Measurements from ENCODE around the gene ZG16.

GRCh38 chr16:29729116-29729521 lies 48.9 kb upstream of the ZG16 start:
- TF ChIP-seq YY1 (IDR thresholded peaks at IDR 0.05; ENCODE audit: insufficient read depth, insufficient read length): no peak
- no peak for TF ChIP-seq SUZ12 (IDR thresholded peaks at IDR 0.05; ENCODE audit: extremely low read depth, insufficient read depth, insufficient read length)

Data from NT2/D1 (cell line).